Activated CD8-positive, alpha-beta memory T cell treated with anti-CD3 and anti-CD28 coated beads, Interleukin-2, amount 50 U/mL, for 24 hours (primary cell): Measurements from ENCODE around the gene FHIP1B.

ENCODE experiments used
- DNase-seq: peaks from one replicate; pipeline ENCODE4 v3.0.0-alpha.2; 2020; ENCODE audit errors: extremely low read depth

Gene FHIP1B

GRCh38 chr11:6240139-6240538 lies 5.7 kb upstream of the FHIP1B start:
- DNase-seq: no peak

- no peak for DNase-seq
Measured at GRCh38 chr11:6238902-6239301, 4.5 kb upstream of the FHIP1B start, which contains the start of gene CNGA4. Gene CNGA4 (plus strand): TSS chr11:6239089. CDS start chr11:6239207, 118 bp downstream.

GRCh38 chr11:6237761-6238302 lies 3.4 kb upstream of the FHIP1B start:
- DNase-seq: no peak

- DNase-seq: no peak
Measured at GRCh38 chr11:6237266-6237665, 2.8 kb upstream of the FHIP1B start.

- no peak for DNase-seq
Measured at GRCh38 chr11:6233984-6234386, 451 bp downstream of the FHIP1B start.

- DNase-seq: no peak
Measured at GRCh38 chr11:6232899-6233298, 1.5 kb downstream of the FHIP1B start.

- no peak for DNase-seq
Measured at GRCh38 chr11:6229911-6230310, 4.5 kb downstream of the FHIP1B start.

GRCh38 chr11:6228520-6228919 lies 5.9 kb downstream of the FHIP1B start:
- no peak for DNase-seq

- DNase-seq: no peak
Measured at GRCh38 chr11:6225896-6226295, 8.5 kb downstream of the FHIP1B start.

- DNase-seq: no peak
Measured at GRCh38 chr11:6225024-6225423, 9.4 kb downstream of the FHIP1B start.

- DNase-seq: no peak
Measured at GRCh38 chr11:6224421-6224820, 10.0 kb downstream of the FHIP1B start.

- no peak for DNase-seq
Measured at GRCh38 chr11:6223854-6224253, 10.6 kb downstream of the FHIP1B start.

- no peak for DNase-seq
Measured at GRCh38 chr11:6219359-6219758, 15.1 kb downstream of the FHIP1B start.

- DNase-seq: no peak
Measured at GRCh38 chr11:6217722-6218121, 16.7 kb downstream of the FHIP1B start.

- no peak for DNase-seq
Measured at GRCh38 chr11:6216501-6216900, 17.9 kb downstream of the FHIP1B start.

- DNase-seq: no peak
Measured at GRCh38 chr11:6214530-6214929, 19.9 kb downstream of the FHIP1B start.

GRCh38 chr11:6210274-6210955 lies 24.0 kb downstream of the FHIP1B start:
- no peak for DNase-seq

- no peak for DNase-seq
Measured at GRCh38 chr11:6209801-6210200, 24.6 kb downstream of the FHIP1B start.

- DNase-seq: no peak
Measured at GRCh38 chr11:6206456-6207180, 27.8 kb downstream of the FHIP1B start.

GRCh38 chr11:6205366-6205765 lies 29.1 kb downstream of the FHIP1B start, which contains the start of gene C11orf42:
Gene C11orf42 (plus strand): TSS chr11:6205557. CDS start chr11:6205616, 59 bp downstream.
- DNase-seq: no peak

- DNase-seq: no peak
Measured at GRCh38 chr11:6204706-6205105, 29.7 kb downstream of the FHIP1B start.

- DNase-seq: no peak
Measured at GRCh38 chr11:6203327-6203726, 31.1 kb downstream of the FHIP1B start.

- DNase-seq: no peak
Measured at GRCh38 chr11:6202041-6202440, 32.4 kb downstream of the FHIP1B start.
